HG02970 (cell line): Measurements from ENCODE around the gene SHANK3.

Source experiments
- ATAC-seq: cut with Tn5 transposase; IDR thresholded peaks from one replicate; pipeline ENCODE4 v1.9.1; 2021; ENCODE audit warnings: mild to moderate bottlenecking, moderate library complexity, moderate number of reproducible peaks; ENCODE audit not compliant: unreplicated experiment, low FRiP score

Gene SHANK3

GRCh38 chr22:50710886-50711285, 38.3 kb downstream of the SHANK3 start:
- no peak for ATAC-seq

- ATAC-seq: no peak
These were observed 39.1 kb downstream of the SHANK3 start for GRCh38 chr22:50711446-50712340.

GRCh38 chr22:50712341-50713007, 39.9 kb downstream of the SHANK3 start:
- ATAC-seq: no peak

- ATAC-seq: no peak
These were observed 40.4 kb downstream of the SHANK3 start for GRCh38 chr22:50713008-50713385.

GRCh38 chr22:50713571-50714056, 41.0 kb downstream of the SHANK3 start:
- no peak for ATAC-seq

GRCh38 chr22:50714150-50714549, 41.5 kb downstream of the SHANK3 start:
- no peak for ATAC-seq

- no peak for ATAC-seq
These were observed 42.1 kb downstream of the SHANK3 start for GRCh38 chr22:50714631-50715179.

- ATAC-seq: no peak
These were observed 42.6 kb downstream of the SHANK3 start for GRCh38 chr22:50715250-50715649.

GRCh38 chr22:50715776-50716175, 43.2 kb downstream of the SHANK3 start:
- ATAC-seq: no peak

- no peak for ATAC-seq
These were observed 43.8 kb downstream of the SHANK3 start for GRCh38 chr22:50716290-50717024.

- ATAC-seq: no peak
These were observed 45.2 kb downstream of the SHANK3 start for GRCh38 chr22:50717709-50718351.

- ATAC-seq: no peak
These were observed 45.7 kb downstream of the SHANK3 start for GRCh38 chr22:50718352-50718709.

GRCh38 chr22:50719814-50720300, 47.2 kb downstream of the SHANK3 start:
- ATAC-seq: no peak

- ATAC-seq: no peak
These were observed 48.0 kb downstream of the SHANK3 start for GRCh38 chr22:50720301-50721256.

GRCh38 chr22:50721257-50721844, 48.7 kb downstream of the SHANK3 start:
- ATAC-seq: no peak

- no peak for ATAC-seq
These were observed 49.6 kb downstream of the SHANK3 start for GRCh38 chr22:50722048-50722701.
